H1 (cell line): Measurements from ENCODE around the gene SNRK. TPM values are rescaled to one million over a fixed set of nuclear protein-coding genes. Genes with fewer than 3 reads are reported as not detected.

Experiments
- CTCF ChIA-PET: fragments of 300-600 bp; sonication (Branson Sonifier 250); formaldehyde crosslinking; loops from one replicate; lab custom pipeline; 2021; ENCODE audit not compliant: partially characterized antibody; lab: Charles Lee
- POLR2A ChIA-PET: fragments of 300-600 bp; sonication (Branson Sonifier 250); formaldehyde crosslinking; loops from one replicate; lab custom pipeline; 2021; ENCODE audit warnings: inconsistent platforms; ENCODE audit not compliant: partially characterized antibody; lab: Charles Lee
- DNase-seq, 2 experiments: peaks; one replicate each; pipeline versions ENCODE4 v3.0.0 to v3.0.0-alpha.2; 2010 to 2022; ENCODE audit warnings: low spot score in 2 of 2, low read depth in 1 of 2, mixed read lengths in 1 of 2
- FAIRE-seq: peaks from 2 replicates; lab custom pipeline; 2011; peaks lifted over from hg19 to GRCh38; lab: Jason Lieb, UNC
- H2AFZ ChIP-seq: 2 replicates; pipeline ENCODE4 v1.8.1; 2012; ENCODE audit warnings: low read length, inconsistent platforms
- H2AK5ac ChIP-seq: 2 replicates; pipeline ENCODE4 v1.6.1; 2013; ENCODE audit warnings: low read depth, low read length
- H2BK120ac ChIP-seq: replicated peaks from 2 replicates; pipeline ENCODE3; 2013; ENCODE audit warnings: low read depth, low read length, inconsistent platforms
- H2BK12ac ChIP-seq: 2 replicates; pipeline ENCODE4 v1.6.1; 2013; ENCODE audit warnings: low read depth, low read length
- H2BK15ac ChIP-seq: 2 replicates; pipeline ENCODE4 v1.6.1; 2013; ENCODE audit warnings: low read length
- H2BK20ac ChIP-seq: 2 replicates; pipeline ENCODE4 v1.6.1; 2013; ENCODE audit warnings: low read length
- H2BK5ac ChIP-seq: 2 replicates; pipeline ENCODE4 v1.6.1; 2013; ENCODE audit warnings: low read depth, low read length
- H3K14ac ChIP-seq: 2 replicates; pipeline ENCODE4 v1.6.1; 2013; ENCODE audit warnings: inconsistent platforms; ENCODE audit not compliant: insufficient read length
- H3K18ac ChIP-seq: 2 replicates; pipeline ENCODE4 v1.6.1; 2013; ENCODE audit warnings: low read length; ENCODE audit errors: extremely low read depth
- H3K23ac ChIP-seq: 2 replicates; pipeline ENCODE4 v1.6.1; 2013; ENCODE audit warnings: inconsistent platforms; ENCODE audit not compliant: insufficient read length
- H3K23me2 ChIP-seq: 2 replicates; pipeline ENCODE4 v1.6.1; 2013; ENCODE audit warnings: low read depth, low read length
- H3K27ac ChIP-seq: 2 replicates; pipeline ENCODE4 v1.6.1; 2011; ENCODE audit warnings: low read depth, low read length, inconsistent platforms
- H3K27me3 ChIP-seq, 4 experiments: replicated peaks in 1 of 4; 1 replicate in 1 of 4; 2 replicates in 3 of 4; pipeline versions ENCODE4 v1.6.1 to v1.8.1; 2011 to 2013; ENCODE audit warnings: low read length in 3 of 4, mild to moderate bottlenecking in 3 of 4, inconsistent platforms in 2 of 4, mixed read lengths in 2 of 4, moderate library complexity in 1 of 4; ENCODE audit not compliant: control insufficient read depth in 3 of 4, insufficient read depth in 3 of 4; ENCODE audit errors: extremely low read depth in 1 of 4
- H3K36me3 ChIP-seq, 4 experiments: 2 replicates each; pipeline versions ENCODE4 v1.6.1 to v1.8.1; 2011 to 2013; ENCODE audit warnings: mild to moderate bottlenecking in 4 of 4, low read length in 3 of 4, moderate library complexity in 2 of 4, control low read depth in 1 of 4, inconsistent platforms in 1 of 4; ENCODE audit not compliant: insufficient read depth in 4 of 4, control insufficient read depth in 2 of 4
- H3K4ac ChIP-seq: replicated peaks from 2 replicates; pipeline ENCODE3; 2013; ENCODE audit warnings: low read length, low read depth, mixed read lengths, inconsistent platforms; ENCODE audit not compliant: insufficient read length
- H3K4me1 ChIP-seq, 4 experiments: replicated peaks in 1 of 4; 1 replicate in 1 of 4; 2 replicates in 3 of 4; pipeline versions ENCODE4 v1.6.1 to v1.8.1; 2011 to 2013; ENCODE audit warnings: low read length in 3 of 4, inconsistent platforms in 2 of 4, mixed read lengths in 1 of 4; ENCODE audit not compliant: insufficient read depth in 4 of 4, control insufficient read depth in 3 of 4
- H3K4me2 ChIP-seq, 2 experiments: 2 replicates each; pipeline versions ENCODE4 v1.6.1 to v1.8.1; 2011 to 2013; ENCODE audit warnings: low read depth in 2 of 2, low read length in 2 of 2, control low read depth in 1 of 2, inconsistent platforms in 1 of 2, mild to moderate bottlenecking in 1 of 2; ENCODE audit not compliant: insufficient read depth in 1 of 2
- H3K4me3 ChIP-seq, 4 experiments: fragments of 200-600, 300-600 bp in 1 of 4; sonication (generic), shearing (Covaris generic), sonication (Bioruptor Twin) in 1 of 4; 2 replicates each; pipeline versions ENCODE4 v1.5.1 to v1.8.1; 2011 to 2016; ENCODE audit warnings: low read length in 4 of 4, low read depth in 3 of 4, control low read depth in 2 of 4, inconsistent platforms in 2 of 4, mild to moderate bottlenecking in 2 of 4, mixed read lengths in 1 of 4, moderate library complexity in 1 of 4; ENCODE audit not compliant: insufficient read depth in 2 of 4; ENCODE audit errors: extremely low read depth in 1 of 4
- H3K56ac ChIP-seq: replicated peaks from 2 replicates; pipeline ENCODE3; 2013; ENCODE audit warnings: low read depth, mild to moderate bottlenecking, mixed read lengths, low read length, inconsistent platforms; ENCODE audit not compliant: insufficient read length
- H3K79me1 ChIP-seq: 2 replicates; pipeline ENCODE4 v1.6.1; 2013; ENCODE audit warnings: low read depth, low read length, control low read depth
- H3K79me2 ChIP-seq, 2 experiments: 2 replicates each; pipeline versions ENCODE4 v1.6.1 to v1.8.1; 2012 to 2013; ENCODE audit warnings: low read length in 2 of 2, mild to moderate bottlenecking in 2 of 2, inconsistent platforms in 1 of 2; ENCODE audit not compliant: insufficient read depth in 2 of 2, control insufficient read depth in 1 of 2
- H3K9ac ChIP-seq, 4 experiments: replicated peaks in 1 of 4; 1 replicate in 1 of 4; 2 replicates in 3 of 4; pipeline versions ENCODE4 v1.6.1 to v1.8.1; 2011 to 2013; ENCODE audit warnings: low read depth in 3 of 4, low read length in 3 of 4, control low read depth in 2 of 4, mild to moderate bottlenecking in 2 of 4, moderate library complexity in 2 of 4, inconsistent platforms in 1 of 4; ENCODE audit errors: extremely low read depth in 1 of 4
- H3K9me3 ChIP-seq, 2 experiments: 2 replicates each; pipeline versions ENCODE4 v1.6.1 to v1.8.1; 2012 to 2013; ENCODE audit warnings: mild to moderate bottlenecking in 2 of 2, moderate library complexity in 2 of 2, control low read depth in 1 of 2, inconsistent platforms in 1 of 2, low read depth in 1 of 2, low read length in 1 of 2, mixed read lengths in 1 of 2; ENCODE audit not compliant: insufficient read depth in 2 of 2
- H4K20me1 ChIP-seq, 2 experiments: replicated peaks in 1 of 2; 2 replicates each; pipeline versions ENCODE3 to v1.8.1; 2011 to 2013; ENCODE audit warnings: inconsistent platforms in 2 of 2, low read length in 2 of 2, mild to moderate bottlenecking in 1 of 2; ENCODE audit not compliant: insufficient read depth in 2 of 2, control insufficient read depth in 1 of 2
- H4K5ac ChIP-seq: 2 replicates; pipeline ENCODE4 v1.6.1; 2013; ENCODE audit warnings: low read length, low read depth, mixed read lengths, inconsistent platforms; ENCODE audit not compliant: insufficient read length
- H4K8ac ChIP-seq: 2 replicates; pipeline ENCODE4 v1.8.0; 2013; ENCODE audit warnings: mild to moderate bottlenecking, moderate library complexity, low read length, inconsistent platforms; ENCODE audit not compliant: insufficient read depth; ENCODE audit errors: extremely low read depth
- H4K91ac ChIP-seq: replicated peaks from 2 replicates; pipeline ENCODE3; 2013; ENCODE audit warnings: low read length, mixed read lengths, inconsistent platforms; ENCODE audit not compliant: insufficient read length
- BRCA1 ChIP-seq: IDR thresholded peaks from 2 replicates; pipeline ENCODE4 v1.6.1; 2012; ENCODE audit warnings: low read depth, low read length, improper control_type of control experiment
- CHD1 ChIP-seq: IDR thresholded peaks from 2 replicates; pipeline ENCODE4 v1.6.1; 2012; ENCODE audit warnings: low read depth, low read length, improper control_type of control experiment
- E2F6 ChIP-seq: IDR thresholded peaks from 2 replicates; pipeline ENCODE4 v1.6.1; 2012; ENCODE audit warnings: inconsistent platforms
- FOSL1 ChIP-seq: IDR thresholded peaks from 2 replicates; pipeline ENCODE4 v1.6.1; 2011; ENCODE audit warnings: mild to moderate bottlenecking, low read depth, low read length, moderate library complexity; ENCODE audit not compliant: insufficient read depth
- POLR2A ChIP-seq, 2 experiments: IDR thresholded peaks; 1 replicate in 1 of 2; 2 replicates in 1 of 2; pipeline ENCODE4 v1.6.1; 2011; ENCODE audit warnings: low read depth in 2 of 2, low read length in 2 of 2, mild to moderate bottlenecking in 2 of 2; ENCODE audit errors: control extremely low read depth in 1 of 2
- POU5F1 ChIP-seq: IDR thresholded peaks from 2 replicates; pipeline ENCODE4 v1.6.1; 2011; ENCODE audit warnings: low read depth, mild to moderate bottlenecking, low read length, moderate library complexity
- SAP30 ChIP-seq: fragments of 300-600 bp; sonication (generic); IDR thresholded peaks from 2 replicates; pipeline ENCODE4 v1.7.1; 2012; ENCODE audit warnings: low read length, moderate library complexity, mild to moderate bottlenecking, inconsistent platforms; ENCODE audit not compliant: insufficient read depth, insufficient replicate concordance
- TBP ChIP-seq: IDR thresholded peaks from 2 replicates; pipeline ENCODE4 v1.6.1; 2011; ENCODE audit warnings: low read depth, low read length, improper control_type of control experiment
- TEAD4 ChIP-seq: IDR thresholded peaks from 2 replicates; pipeline ENCODE4 v1.6.1; 2012; ENCODE audit warnings: low read depth, low read length, inconsistent platforms, mixed read lengths
- YY1 ChIP-seq: IDR thresholded peaks from 2 replicates; pipeline ENCODE4 v1.6.1; 2011; ENCODE audit warnings: low read depth, mild to moderate bottlenecking, low read length
- polyA plus RNA-seq, 7 experiments: library from polyadenylated mRNA; depleted of rRNA in 3 of 7; stranded (reverse) in 5 of 7; unstranded in 2 of 7; fragments of >200 nt in 5 of 7; fragments of 200-250 nt in 2 of 7; gene quantifications; 1 replicate in 5 of 7; 2 replicates in 1 of 7; 4 replicates in 1 of 7; pipeline versions ENCODE4 v1.2.1 to v1.2.3, GENCODE V29; 2011 to 2013; ENCODE audit warnings: missing spikeins in 2 of 7, mixed read lengths in 2 of 7
- total RNA-seq: library from RNA; stranded (reverse); fragmentation: NEBNext Ultra II Directional; extraction: Animal tissue kit (Norgen Biotek cat#: 25700); gene quantifications from 2 replicates; pipeline ENCODE4 v1.2.1, GENCODE V29; 2021
- TF ChIP-seq, protein P1 (sequence below), 3 experiments: IDR thresholded peaks; 1 replicate in 2 of 3; 2 replicates in 1 of 3; pipeline versions ENCODE4 v1.5.1 to v1.6.1; 2011; ENCODE audit warnings: low read length in 3 of 3, mild to moderate bottlenecking in 3 of 3, inconsistent platforms in 2 of 3, low read depth in 1 of 3, moderate library complexity in 1 of 3; ENCODE audit not compliant: insufficient read depth in 1 of 3; ENCODE audit errors: control extremely low read depth in 1 of 3

The SNRK gene
- total and polyA plus RNA-seq, 2 of the 8 experiments (the other 6 are each of a cell fraction or from before 2014, with no cell fraction given): 4.4 to 11.7 TPM

DNA sequence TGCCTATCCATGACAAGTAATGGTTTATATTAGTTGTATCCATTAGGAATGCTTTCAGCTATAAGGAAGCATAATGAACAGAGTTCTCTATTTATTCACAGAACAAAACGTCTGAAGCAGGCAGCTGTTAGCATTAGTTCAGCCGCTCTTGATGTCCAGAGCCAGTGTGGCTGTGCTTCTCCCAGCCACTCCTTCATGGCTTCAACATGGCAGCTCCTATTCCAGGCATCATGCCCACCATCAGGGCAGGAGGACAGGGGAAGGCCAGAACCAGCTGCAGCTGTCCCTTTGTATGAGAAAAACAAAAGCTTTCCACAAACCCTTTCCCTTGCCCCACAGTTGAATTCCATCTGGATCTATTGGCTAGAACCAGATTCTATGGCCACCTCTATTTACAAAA, 12.9 kb upstream of the SNRK start (continued):
- no peak for TF ChIP-seq SAP30
- TF ChIP-seq, all 59 proteins: peak for 0

GRCh38 chr3:43279082-43279481, 7.3 kb upstream of the SNRK start:
- Histone ChIP-seq H2AFZ (no peak overlapping the region), H3K36me3 (no peaks in the 10 kb centered on the region), H3K4me2 (no peak overlapping the region), H2AK5ac (no peak overlapping the region), H3K14ac (no peak overlapping the region), H3K9ac (no peak overlapping the region), H3K4me3 (no peak overlapping the region), H4K91ac (no peak overlapping the region), H3K9me3 (no peaks in the 10 kb centered on the region), H3K23ac (no peak overlapping the region), H3K27ac (no peak overlapping the region), H3K27me3 (no peaks in the 10 kb centered on the region), H4K5ac (no peak overlapping the region), H3K4me1 (no peaks in the 10 kb centered on the region), H3K23me2 (no peaks in the 10 kb centered on the region), H3K18ac (no peak overlapping the region), H4K8ac (no peak overlapping the region), H3K79me1 (no peaks in the 10 kb centered on the region), H2BK12ac (no peak overlapping the region), H2BK20ac (no peak overlapping the region), H3K4ac (no peak overlapping the region), H2BK15ac (no peak overlapping the region), H2BK120ac (no peak overlapping the region), H3K56ac (no peak overlapping the region), H2BK5ac (no peak overlapping the region), H3K79me2 (no peaks in the 10 kb centered on the region), H4K20me1 (no peaks in the 10 kb centered on the region)
- FAIRE-seq: no peak
- ChIA-PET CTCF (no interaction called here), POLR2A (interaction anchor here (1.2 kb wide), 1 partner anchor 9 kb away, joined by 3 read pairs; no protein-coding TSS in a partner anchor)
- DNase-seq: no peak
- TF ChIP-seq POLR2A (IDR thresholded peaks at IDR 0.05; ENCODE audit: control extremely low read depth in 1 of 2, low read depth in 2 of 2, low read length in 2 of 2): no peak
- TF ChIP-seq CHD1: no peak
- TF ChIP-seq TEAD4: no peak
- TF ChIP-seq E2F6: no peak
- no peak for TF ChIP-seq POU5F1
- TF ChIP-seq YY1: no peak
- TF ChIP-seq, protein P1, sequence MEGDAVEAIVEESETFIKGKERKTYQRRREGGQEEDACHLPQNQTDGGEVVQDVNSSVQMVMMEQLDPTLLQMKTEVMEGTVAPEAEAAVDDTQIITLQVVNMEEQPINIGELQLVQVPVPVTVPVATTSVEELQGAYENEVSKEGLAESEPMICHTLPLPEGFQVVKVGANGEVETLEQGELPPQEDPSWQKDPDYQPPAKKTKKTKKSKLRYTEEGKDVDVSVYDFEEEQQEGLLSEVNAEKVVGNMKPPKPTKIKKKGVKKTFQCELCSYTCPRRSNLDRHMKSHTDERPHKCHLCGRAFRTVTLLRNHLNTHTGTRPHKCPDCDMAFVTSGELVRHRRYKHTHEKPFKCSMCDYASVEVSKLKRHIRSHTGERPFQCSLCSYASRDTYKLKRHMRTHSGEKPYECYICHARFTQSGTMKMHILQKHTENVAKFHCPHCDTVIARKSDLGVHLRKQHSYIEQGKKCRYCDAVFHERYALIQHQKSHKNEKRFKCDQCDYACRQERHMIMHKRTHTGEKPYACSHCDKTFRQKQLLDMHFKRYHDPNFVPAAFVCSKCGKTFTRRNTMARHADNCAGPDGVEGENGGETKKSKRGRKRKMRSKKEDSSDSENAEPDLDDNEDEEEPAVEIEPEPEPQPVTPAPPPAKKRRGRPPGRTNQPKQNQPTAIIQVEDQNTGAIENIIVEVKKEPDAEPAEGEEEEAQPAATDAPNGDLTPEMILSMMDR (IDR thresholded peaks at IDR 0.05; ENCODE audit: control extremely low read depth in 1 of 3, insufficient read depth in 1 of 3, low read depth in 1 of 3, low read length in 3 of 3): no peak
- TF ChIP-seq SAP30: no peak
- no peak for TF ChIP-seq FOSL1
- no peak for TF ChIP-seq BRCA1
- TF ChIP-seq TBP: no peak
